SW480 (cell line): ENCODE results near the gene PEX12.
"Not testable (repeated sequence)": the region's sequence is repeated elsewhere in the genome, so short reads cannot be mapped to it uniquely, and the experiment has no call there.

Source experiments
- DNase-seq: peaks from one replicate; pipeline ENCODE4 v3.0.0-alpha.2; 2016; ENCODE audit warnings: low spot score

The PEX12 gene

DNA sequence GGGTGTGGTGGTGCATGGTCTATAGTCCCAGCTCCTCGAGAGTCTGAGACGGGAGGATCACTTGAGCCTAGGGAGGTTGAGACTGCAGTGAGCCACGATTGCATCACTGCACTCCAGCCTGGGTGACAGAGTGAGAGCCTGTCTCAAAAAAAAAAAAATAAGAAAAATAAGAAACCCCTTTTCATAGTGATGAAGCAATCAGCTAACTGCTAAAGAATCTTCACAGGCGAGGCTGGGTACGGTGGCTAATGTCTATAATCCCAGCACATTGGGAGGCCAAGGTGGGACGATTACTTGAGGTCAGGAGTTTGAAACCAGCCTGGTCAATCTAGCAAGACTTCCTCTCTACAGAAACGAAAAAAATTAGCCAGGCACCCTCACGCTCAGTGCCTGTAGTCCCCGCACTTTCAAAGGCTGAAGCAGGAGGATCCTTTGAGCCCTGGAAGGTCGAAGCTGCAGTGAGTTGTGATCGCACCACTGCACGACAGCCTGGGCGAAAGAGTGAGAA lies 41.7 kb downstream of the PEX12 start:
- DNase-seq: no peak

- not testable (repeated sequence) for DNase-seq
These were observed 43.0 kb downstream of the PEX12 start for GRCh38 chr17:35535406-35535805.

DNA sequence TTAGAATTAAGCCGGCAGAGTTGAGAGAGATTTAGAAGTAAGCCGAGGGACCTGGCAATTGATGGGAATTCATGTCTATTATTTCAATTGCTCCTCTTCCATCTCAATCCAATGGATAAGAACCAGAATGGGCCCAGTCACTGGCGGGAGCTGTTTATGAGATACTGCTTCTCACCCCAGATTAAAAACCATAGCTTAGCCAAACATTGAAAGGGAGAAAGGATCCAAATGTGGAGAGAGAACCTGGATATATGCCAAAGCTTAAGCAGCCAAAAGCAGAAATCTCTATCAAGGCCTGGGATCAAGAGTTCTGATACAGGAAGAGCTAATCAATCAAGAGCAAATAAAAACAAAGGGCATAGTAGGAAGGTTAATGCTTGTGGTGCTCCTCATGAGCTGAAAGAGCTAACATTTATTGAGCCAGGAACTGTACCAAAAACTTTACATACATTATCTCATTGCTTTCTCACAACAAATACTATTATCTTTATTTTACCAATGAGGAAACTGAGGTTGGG lies 43.7 kb downstream of the PEX12 start:
- no peak for DNase-seq

- no peak for DNase-seq
These were observed 47.2 kb downstream of the PEX12 start for GRCh38 chr17:35531160-35531559.

DNA sequence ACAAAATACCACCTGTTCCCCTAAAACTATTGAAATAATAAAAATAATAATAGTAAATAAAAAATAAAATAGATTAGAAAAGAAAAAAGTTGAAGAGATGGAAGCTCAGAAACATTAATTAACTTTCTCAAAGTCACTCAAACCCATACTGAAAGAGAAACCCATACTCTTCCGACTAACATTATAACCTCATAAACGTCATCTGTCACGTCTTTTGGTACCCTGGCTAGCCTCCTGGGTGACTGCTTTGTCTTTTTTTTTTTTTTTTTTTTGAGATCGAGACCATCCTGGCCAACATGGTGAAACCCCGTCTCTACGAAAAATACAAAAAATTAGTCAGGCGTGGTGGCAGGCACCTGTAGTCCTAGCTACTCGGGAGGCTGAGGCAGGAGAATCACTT lies 48.5 kb downstream of the PEX12 start:
- DNase-seq: no peak

DNA sequence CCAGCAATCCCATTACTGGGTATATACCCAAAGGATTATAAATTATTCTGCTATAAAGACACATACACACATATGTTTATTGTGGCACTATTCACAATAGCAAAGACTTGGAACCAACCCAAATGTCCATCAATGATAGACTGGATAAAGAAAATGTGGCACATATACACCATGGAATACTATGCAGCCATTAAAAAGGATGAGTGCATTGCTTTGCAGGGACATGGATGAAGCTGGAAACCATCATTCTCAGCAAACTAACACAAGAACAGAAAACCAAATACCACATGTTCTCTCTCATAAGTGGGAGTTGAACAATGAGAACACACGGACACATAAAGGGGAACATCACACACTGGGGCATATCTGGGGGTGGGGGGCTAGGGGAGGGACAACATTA lies 49.0 kb downstream of the PEX12 start:
- DNase-seq: not testable (repeated sequence)
